Effector CD4-positive, alpha-beta T cell (primary cell): Measurements from ENCODE around the gene MTMR11.
A peak's percentile ranks its signal among the peaks of the same experiment; 100 is the strongest.
"Not testable (repeated sequence)": the region's sequence is repeated elsewhere in the genome, so short reads cannot be mapped to it uniquely, and the experiment has no call there.

Experiments
- DNase-seq: peaks from one replicate; pipeline ENCODE4 v3.0.0-alpha.2; 2020
- total RNA-seq: gene quantifications from one replicate; lab custom pipeline; 2026; lab: John Stamatoyannopoulos, UW

The MTMR11 gene
- 1.3 reads per million for total RNA-seq

- DNase-seq = no peak
Measured at GRCh38 chr1:149936170-149936991, at the start of gene MTMR11. Gene MTMR11, minus strand, starts transcription at chr1:149936879. Its CDS starts 232 bp downstream, at chr1:149936647.

DNA sequence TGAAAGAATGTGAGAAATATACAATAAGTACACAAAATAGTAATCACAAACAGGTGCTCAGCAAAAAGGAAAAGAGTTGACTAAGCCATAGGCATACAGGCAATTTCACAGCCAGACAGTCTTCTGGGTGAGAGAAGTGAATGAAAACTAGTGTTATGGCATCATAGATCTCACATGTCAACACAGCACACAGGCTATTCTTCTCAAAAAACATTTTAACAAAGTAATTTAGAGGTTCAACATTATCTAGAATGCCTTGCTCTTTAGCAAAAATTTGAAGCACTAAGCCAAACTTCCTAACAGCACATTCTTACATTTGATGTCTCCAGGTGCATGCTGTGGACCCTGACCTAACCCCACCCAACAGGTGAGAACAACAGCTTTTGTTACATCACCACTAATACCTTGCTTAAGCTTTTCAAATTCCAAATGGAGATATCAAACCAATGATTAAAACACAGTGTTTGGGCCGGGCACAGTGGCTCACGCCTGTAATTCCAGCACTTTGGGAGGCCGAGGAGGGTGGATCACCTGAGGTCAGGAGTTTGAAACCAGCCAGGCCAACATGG lies 43.4 kb upstream of the MTMR11 start:
- no peak for DNase-seq

GRCh38 chr1:149979245-149979971 lies 42.7 kb upstream of the MTMR11 start:
- DNase-seq = no peak

DNA sequence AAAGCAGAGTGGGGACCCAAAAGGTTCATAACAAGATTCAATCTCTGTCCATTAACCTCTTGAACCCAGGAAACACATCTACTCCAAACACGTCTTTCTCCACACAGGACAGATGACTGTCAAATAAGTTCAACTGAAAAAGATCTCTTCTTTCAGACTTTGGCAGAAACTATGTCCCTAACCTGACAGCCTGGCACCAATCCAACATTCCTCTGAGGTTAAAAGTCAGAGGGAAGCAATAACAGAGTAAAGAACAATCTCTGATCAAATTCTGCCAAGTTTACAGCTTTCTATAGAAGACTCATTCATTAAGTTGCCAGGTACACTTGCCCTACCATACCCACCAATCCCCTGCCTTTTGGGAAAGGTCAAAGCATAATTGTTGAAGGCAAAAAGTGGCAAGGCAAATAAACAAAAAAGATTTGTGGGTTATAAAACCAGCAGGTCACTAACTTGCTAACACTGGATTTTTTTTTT lies 41.9 kb upstream of the MTMR11 start:
- DNase-seq = no peak

- no peak for DNase-seq
Measured at GRCh38 chr1:149977345-149977744, 40.7 kb upstream of the MTMR11 start.

- DNase-seq = no peak
Measured at GRCh38 chr1:149972547-149972946, 35.9 kb upstream of the MTMR11 start.

- no peak for DNase-seq
Measured at GRCh38 chr1:149967646-149968045, 31.0 kb upstream of the MTMR11 start.

DNA sequence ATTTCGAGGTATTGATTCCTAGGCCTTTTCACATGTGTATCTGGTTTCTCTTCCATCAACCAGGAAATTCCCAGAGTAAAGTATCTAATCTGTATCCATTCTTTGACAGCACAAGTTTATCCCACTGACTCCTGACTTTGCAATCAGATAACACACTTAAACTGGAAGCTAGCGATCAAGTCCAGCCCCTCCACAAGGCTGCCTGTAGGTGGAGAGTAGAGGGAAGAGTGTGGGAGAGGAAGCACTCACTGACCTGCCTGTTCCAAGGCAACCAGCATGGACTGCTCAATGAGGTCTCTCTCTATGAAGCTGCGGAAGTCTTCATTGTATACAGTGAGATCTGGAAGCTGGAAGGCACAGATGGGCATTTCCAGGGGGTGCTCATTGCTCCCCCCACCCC lies 30.4 kb upstream of the MTMR11 start:
- DNase-seq = no peak

GRCh38 chr1:149966405-149966804 lies 29.7 kb upstream of the MTMR11 start:
- no peak for DNase-seq

- DNase-seq = no peak
Measured at GRCh38 chr1:149965440-149965839, 28.8 kb upstream of the MTMR11 start.

GRCh38 chr1:149963358-149963757 lies 26.7 kb upstream of the MTMR11 start:
- DNase-seq = no peak

DNA sequence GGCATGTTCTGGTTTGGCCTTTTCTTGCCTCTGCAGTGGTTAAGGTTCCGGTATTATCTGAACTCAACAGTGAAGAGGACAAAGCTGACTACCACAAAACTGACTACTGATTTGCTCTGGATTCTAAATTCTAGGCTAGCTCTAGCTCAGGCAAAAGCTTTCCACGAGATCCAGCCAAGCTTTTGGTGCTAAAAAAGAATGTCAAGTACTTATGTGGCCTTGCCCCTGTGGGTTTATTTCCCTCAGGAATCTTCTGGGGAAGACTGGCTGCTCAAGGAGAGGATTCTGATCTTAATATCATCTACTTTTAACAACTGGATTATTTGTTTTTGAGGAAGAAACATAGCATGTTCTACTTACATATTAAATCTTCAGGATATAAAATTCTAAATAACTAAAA lies 26.1 kb upstream of the MTMR11 start:
- DNase-seq = no peak

DNA sequence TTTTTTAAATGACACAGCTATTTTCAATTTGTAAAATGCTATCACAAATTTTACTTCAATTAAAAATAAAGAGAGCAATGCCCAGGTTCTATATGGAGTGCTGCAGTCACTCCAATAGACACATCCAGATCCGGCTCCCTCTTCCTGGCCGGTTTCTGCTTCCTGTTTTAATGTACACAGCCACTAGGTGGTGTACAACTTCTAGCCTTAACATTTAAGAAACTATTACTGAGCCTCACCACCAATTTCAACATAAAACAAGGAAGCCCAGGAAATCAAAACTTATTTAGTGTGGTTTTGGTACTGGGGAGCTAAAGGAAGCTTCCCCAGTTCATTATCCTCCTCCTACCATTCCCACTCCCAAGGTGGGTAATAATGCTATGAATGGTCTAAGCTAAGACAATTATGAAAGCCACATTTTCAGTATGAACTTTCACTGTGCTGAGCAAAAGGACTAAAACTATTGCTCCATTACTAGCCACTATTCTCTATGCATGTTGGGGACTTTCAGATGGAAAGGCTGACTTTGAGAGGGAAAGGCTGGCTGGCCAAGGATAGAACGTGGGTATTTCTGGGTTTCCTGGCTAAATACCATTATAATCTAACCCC lies 25.5 kb upstream of the MTMR11 start:
- peak; percentile 32 for DNase-seq

- DNase-seq = not testable (repeated sequence)
Measured at GRCh38 chr1:149957548-149957947, 20.9 kb upstream of the MTMR11 start.

- DNase-seq = no peak
Measured at GRCh38 chr1:149949911-149950310, 13.2 kb upstream of the MTMR11 start.

- no peak for DNase-seq
Measured at GRCh38 chr1:149945206-149945605, 8.5 kb upstream of the MTMR11 start.

GRCh38 chr1:149942885-149943284 lies 6.2 kb upstream of the MTMR11 start:
- no peak for DNase-seq

DNA sequence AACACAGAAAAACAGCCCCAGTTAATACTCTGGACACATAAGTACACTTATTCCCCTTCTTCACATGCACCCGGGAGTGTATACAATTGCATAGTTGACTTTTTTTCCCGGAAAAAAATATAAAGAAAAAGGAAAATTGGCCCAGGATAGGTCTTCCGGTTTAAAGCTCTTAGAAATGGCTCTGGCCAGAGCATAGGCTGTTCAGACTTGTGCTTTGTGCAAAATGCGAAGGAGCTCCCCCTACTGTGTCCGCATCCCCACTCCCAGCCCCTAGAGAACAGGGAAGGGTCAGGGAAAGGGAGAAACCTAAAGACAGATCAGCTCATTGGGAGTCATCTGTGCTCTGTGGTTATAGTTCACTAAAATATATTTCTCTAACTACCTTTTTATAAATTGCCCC lies 5.5 kb upstream of the MTMR11 start:
- DNase-seq = no peak

- no peak for DNase-seq
Measured at GRCh38 chr1:149940427-149940826, 3.7 kb upstream of the MTMR11 start.

GRCh38 chr1:149938668-149939003 lies 2.0 kb upstream of the MTMR11 start:
- not testable (repeated sequence) for DNase-seq

DNA sequence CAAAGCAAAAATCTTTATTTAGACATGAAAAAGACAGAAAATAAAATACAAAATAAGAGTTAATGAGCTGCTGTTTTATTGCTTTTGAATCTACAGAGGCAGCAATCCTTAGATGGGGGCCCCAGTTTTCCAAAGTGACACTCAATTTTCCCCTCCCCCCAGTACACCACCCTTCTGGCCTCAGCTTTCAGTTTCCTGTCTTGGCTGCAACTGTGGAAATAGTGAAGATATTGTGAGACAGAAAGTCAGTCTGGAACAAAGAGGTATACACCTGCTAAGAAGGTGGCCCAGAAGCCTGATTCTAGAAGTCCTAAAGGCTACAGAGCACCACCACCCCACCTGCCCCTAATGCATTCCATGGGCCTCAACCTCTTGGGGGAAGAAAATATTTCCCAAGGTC lies 1.1 kb upstream of the MTMR11 start:
- DNase-seq = no peak

- DNase-seq = no peak
Measured at GRCh38 chr1:149936992-149937705, 470 bp upstream of the MTMR11 start.

DNA sequence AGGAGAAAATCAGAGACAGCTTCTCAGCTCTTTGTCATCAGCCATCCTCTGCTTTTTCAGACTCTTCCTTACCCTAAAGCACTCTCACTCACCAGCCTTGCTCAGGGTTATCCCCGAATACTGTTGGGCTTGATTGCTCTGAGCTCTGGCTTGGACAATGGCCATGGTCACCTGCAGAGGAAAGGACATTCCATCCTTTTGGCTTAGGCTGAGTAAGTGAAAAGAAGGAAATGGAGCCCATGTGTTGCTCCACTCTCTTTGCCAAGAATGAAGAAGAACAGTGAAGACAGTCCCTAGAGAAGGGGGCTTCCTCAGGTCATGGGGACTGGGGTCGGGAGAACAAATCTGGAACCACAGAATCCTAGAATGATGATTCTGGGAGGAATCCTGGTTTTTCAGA lies 2.3 kb downstream of the MTMR11 start:
- no peak for DNase-seq
